BE2C (cell line): ENCODE data around the gene SHC2. TPM values are rescaled to one million over a fixed set of nuclear protein-coding genes. Genes with fewer than 3 reads are reported as not detected.
A peak's percentile ranks its signal among the peaks of the same experiment; 100 is the strongest.

Source experiments
- DNase-seq: peaks from one replicate; pipeline ENCODE4 v3.0.0-alpha.2; 2020
- H3K27me3 ChIP-seq: fragments of 250-450 bp; sonication (Bioruptor Pico); 2 replicates; pipeline ENCODE4 v1.5.1; 2020; ENCODE audit warnings: mild to moderate bottlenecking
- H3K36me3 ChIP-seq: fragments of 250-450 bp; sonication (Bioruptor Pico); 2 replicates; pipeline ENCODE4 v1.5.1; 2020; ENCODE audit warnings: mild to moderate bottlenecking
- H3K4me1 ChIP-seq: fragments of 250-450 bp; sonication (Bioruptor Pico); 2 replicates; pipeline ENCODE4 v1.5.1; 2020
- H3K4me3 ChIP-seq: 2 replicates; pipeline ENCODE4 v1.5.1; 2011; ENCODE audit warnings: low read depth, low read length
- H3K9me3 ChIP-seq: fragments of 250-450 bp; sonication (Bioruptor Pico); 2 replicates; pipeline ENCODE4 v1.5.1; 2020
- polyA plus RNA-seq: library from polyadenylated mRNA; unstranded; fragments of >200 nt; gene quantifications from one replicate; pipeline ENCODE4 v1.2.1, GENCODE V29; 2012; ENCODE audit warnings: low read depth, missing spikeins; ENCODE audit not compliant: insufficient read length, insufficient read depth
- TF ChIP-seq, protein P1 (sequence below): IDR thresholded peaks from 2 replicates; pipeline ENCODE4 v1.5.1; 2012; ENCODE audit warnings: mild to moderate bottlenecking, low read depth, low read length

Gene SHC2, protein sequence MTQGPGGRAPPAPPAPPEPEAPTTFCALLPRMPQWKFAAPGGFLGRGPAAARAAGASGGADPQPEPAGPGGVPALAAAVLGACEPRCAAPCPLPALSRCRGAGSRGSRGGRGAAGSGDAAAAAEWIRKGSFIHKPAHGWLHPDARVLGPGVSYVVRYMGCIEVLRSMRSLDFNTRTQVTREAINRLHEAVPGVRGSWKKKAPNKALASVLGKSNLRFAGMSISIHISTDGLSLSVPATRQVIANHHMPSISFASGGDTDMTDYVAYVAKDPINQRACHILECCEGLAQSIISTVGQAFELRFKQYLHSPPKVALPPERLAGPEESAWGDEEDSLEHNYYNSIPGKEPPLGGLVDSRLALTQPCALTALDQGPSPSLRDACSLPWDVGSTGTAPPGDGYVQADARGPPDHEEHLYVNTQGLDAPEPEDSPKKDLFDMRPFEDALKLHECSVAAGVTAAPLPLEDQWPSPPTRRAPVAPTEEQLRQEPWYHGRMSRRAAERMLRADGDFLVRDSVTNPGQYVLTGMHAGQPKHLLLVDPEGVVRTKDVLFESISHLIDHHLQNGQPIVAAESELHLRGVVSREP
- 1.8 TPM for polyA plus RNA-seq

DNA sequence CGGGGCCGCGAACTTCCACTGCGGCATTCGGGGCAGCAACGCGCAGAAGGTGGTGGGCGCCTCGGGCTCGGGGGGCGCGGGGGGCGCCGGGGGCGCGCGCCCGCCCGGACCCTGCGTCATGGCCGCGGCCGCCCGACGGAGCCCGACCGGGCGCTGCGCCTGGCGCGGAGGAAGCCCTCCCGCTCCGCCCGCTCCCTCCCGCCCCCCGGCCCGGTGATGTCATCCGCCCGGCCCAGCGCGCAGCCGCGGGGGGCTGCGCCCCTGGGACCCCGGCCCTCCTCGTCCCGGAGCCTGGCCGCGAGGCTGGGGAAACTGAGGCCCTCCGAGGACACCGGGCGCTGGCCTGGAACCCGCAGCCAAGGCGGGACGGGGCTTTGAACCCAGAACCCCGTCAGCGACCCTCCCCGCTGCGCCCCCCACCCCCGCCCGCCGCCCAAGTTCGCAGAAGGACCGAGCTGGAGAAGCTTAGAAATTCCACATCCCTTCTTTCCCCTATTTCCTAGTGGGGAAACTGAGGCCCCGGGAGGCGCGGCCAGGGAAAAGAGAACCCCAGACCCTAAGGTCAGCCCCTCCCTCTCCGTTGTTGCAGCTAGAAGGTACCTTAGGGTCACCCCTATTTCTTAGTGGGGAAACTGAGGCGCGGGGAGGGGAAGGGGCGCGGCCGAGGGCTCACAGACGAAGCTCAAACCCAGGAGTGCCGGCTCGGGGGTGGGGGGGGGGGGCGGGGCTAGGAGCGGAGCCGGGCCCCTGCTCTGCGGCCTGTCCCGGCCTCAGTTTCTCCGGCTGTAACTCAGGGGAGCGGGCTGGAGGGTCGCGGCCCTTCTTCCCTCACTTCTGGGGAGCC lies at the start of gene SHC2:
SHC2 (minus strand) TSS at position 157 of the 844 bp plus-strand sequence; CDS start at position 120, 37 bp downstream.
- Histone ChIP-seq H3K4me3 (peak within 1 kb of the TSS; percentile 45), H3K36me3 (no peaks in the 10 kb centered on the region), H3K4me1 (no peaks in the 10 kb centered on the region), H3K27me3 (peaks cover 18% of the 10 kb centered on the region), H3K9me3 (no peaks in the 10 kb centered on the region)
- TF ChIP-seq, protein P1, sequence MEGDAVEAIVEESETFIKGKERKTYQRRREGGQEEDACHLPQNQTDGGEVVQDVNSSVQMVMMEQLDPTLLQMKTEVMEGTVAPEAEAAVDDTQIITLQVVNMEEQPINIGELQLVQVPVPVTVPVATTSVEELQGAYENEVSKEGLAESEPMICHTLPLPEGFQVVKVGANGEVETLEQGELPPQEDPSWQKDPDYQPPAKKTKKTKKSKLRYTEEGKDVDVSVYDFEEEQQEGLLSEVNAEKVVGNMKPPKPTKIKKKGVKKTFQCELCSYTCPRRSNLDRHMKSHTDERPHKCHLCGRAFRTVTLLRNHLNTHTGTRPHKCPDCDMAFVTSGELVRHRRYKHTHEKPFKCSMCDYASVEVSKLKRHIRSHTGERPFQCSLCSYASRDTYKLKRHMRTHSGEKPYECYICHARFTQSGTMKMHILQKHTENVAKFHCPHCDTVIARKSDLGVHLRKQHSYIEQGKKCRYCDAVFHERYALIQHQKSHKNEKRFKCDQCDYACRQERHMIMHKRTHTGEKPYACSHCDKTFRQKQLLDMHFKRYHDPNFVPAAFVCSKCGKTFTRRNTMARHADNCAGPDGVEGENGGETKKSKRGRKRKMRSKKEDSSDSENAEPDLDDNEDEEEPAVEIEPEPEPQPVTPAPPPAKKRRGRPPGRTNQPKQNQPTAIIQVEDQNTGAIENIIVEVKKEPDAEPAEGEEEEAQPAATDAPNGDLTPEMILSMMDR: no peak
- DNase-seq: no peak

DNA sequence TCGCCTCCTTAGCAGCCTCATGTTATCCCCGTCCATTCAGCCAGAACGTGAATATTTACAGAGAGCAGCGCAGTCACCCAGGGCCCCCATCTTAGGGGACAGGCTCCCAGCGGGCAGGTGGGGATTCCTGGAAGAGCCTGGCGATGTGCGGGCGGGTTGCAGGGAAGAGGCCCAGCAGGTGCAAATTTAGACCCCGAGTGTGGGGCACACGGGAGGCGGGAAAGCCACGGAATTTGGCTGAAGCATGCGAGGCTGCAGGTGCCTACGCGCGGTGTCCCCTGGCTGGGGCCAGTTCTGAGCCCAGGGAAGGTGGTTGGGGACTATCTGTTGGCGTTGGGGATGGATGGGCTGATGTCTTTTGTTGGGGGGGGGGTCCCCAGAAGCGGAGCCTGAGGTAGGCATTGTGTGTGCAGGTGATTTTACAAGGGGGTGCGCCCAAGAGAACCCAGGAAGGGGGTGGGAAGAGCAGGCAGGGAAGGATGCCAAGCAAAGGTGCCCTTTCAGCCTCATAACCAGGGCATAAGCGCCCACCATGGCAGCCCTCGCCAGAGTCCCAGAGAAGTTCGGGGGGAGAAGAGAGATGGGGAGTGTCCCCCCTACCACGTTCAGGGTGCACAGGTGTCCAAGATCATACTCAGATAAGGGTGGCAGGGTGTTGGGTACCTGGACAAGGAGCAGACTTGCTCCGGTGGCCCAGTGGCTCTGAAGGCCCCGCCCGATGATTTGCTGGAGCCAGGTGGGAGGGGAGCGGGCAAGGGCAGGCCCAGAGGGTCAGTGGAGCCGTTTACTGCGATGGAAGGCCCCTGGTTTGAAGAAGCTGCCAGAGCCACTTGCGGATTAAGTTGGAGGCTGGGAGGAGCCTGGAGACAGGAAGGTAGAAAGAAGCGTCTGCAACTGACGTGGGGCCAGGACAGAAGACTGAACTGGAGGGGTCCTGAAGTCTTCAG lies 47.6 kb upstream of the SHC2 start:
- H3K9me3 ChIP-seq: no peaks in the 10 kb centered on the region
- H3K36me3 ChIP-seq: peaks cover 7% of the 10 kb centered on the region
- TF ChIP-seq, protein P1: no peak
- no peaks in the 10 kb centered on the region for H3K27me3 ChIP-seq
- peaks cover 4% of the 10 kb centered on the region for H3K4me1 ChIP-seq
- no peak for DNase-seq
- peak overlapping the region; percentile 94 for H3K4me3 ChIP-seq

DNA sequence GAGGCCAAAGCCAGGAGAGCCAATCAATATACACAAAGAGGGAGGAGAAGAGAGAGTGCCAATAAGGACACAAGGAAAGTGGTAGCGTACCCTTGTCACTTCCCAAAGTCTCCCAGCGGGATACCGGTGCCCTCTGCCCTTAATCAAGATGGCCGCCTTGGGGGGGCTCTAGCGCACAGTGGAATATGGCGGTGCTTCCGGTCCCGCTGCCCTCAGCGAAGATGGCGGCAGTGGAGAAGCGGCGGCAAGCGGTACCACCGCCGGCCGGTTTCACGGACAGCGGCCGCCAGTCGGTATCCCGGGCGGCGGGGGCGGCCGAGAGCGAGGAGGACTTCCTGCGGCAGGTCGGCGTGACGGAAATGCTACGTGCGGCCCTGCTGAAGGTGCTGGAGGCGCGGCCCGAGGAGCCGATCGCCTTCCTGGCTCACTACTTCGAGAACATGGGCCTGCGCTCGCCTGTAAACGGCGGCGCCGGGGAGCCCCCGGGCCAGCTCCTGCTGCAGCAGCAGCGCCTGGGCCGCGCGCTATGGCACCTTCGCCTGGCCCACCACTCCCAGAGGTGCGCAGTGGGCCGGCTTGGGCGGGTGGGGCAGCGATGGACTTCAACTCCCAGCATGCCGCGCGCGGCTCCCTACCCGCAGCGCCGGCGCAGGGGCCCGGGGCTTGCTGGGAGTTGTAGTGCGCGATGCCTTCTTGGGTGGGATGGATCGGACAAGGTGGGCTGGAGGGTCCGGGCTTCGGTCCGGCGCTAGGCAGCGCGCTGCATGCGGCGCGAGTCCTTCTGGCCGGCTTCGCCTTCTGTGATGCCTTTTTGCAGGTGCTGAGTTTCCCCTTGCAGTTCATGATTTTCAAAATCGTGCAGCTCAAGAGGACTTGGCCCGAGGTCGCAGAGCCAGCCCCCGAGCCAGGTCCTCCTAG lies 46.7 kb upstream of the SHC2 start, which contains the start of gene TPGS1:
TPGS1 (plus strand) TSS at position 212 of the 918 bp plus-strand sequence; CDS start at position 222, 10 bp downstream.
- peak; percentile 93 for DNase-seq
- peaks cover 4% of the 10 kb centered on the region for H3K4me1 ChIP-seq
- TF ChIP-seq, protein P1: no peak
- no peaks in the 10 kb centered on the region for H3K9me3 ChIP-seq
- no peaks in the 10 kb centered on the region for H3K27me3 ChIP-seq
- peak within 1 kb of the TSS; percentile 94 for H3K4me3 ChIP-seq
- H3K36me3 ChIP-seq: peaks cover 7% of the 10 kb centered on the region

DNA sequence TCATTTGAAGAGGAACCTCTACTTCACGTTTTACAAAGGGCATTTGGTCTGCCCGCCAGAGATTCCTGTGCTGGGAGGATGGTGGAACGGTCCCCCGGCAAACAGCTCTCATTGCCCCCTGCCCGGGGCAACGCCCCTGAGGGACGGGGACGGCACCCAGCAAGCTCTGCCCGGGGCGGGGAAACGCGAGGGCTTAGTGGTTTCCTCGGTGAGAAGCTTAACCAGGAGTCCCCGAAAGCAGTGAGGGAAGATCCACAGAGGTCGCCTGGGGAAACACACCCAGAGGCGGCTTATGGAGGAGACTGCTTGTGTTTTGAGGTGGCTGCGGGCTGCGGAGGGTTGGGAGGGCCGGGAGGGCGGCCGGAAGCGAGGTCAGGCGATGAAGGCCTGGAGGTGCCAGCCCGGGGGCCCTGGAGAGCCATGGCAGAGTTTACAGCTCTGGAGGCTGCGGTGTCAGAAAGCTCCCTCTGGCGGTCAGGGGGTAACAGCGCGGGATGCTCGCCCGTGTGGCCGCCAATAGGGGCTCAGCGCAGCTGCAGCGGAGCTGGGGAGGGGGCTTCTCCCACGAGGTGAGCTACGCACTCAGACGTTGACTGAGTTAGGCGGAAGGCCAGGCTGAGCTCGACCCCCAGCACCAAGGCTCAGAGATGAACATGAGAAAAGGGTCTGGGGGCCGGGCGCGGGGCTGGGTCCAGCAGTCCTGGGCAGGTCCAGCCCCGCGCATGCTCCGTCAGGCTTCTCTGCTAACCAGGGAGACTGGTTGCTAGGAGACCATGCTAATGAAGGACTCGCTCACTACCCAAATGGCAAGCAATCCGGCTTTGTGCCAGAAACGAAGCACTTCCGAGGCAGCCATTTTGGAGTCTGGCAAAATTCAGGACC lies 45.8 kb upstream of the SHC2 start:
- TF ChIP-seq, protein P1: peak; percentile 85
- peak overlapping the region; percentile 94 for H3K4me3 ChIP-seq
- peaks cover 7% of the 10 kb centered on the region for H3K36me3 ChIP-seq
- peaks cover 4% of the 10 kb centered on the region for H3K4me1 ChIP-seq
- H3K9me3 ChIP-seq: no peaks in the 10 kb centered on the region
- DNase-seq: peak; percentile 98
- H3K27me3 ChIP-seq: no peaks in the 10 kb centered on the region
